ENCODE data around the gene CTNNA3. TPM values are rescaled to one million over a fixed set of nuclear protein-coding genes. Genes with fewer than 3 reads are reported as not detected.

The CTNNA3 gene
- polyA plus RNA-seq, 1 donor from 2014 or later: 0.14 TPM

- Histone ChIP-seq H3K27ac (ENCODE audit: low read length) (no peak overlapping the region), H3K79me2 (replicated peaks; ENCODE audit: insufficient read depth, low read length) (no peaks in the 10 kb centered on the region), H3K9me2 (ENCODE audit: insufficient read depth, low read length) (no peaks in the 10 kb centered on the region), H3K27me3 (ENCODE audit: insufficient read depth, low read depth, low read length) (no peaks in the 10 kb centered on the region), H2AFZ (ENCODE audit: low read depth, low read length) (no peak overlapping the region), H3K4me2 (ENCODE audit: low read length) (no peak overlapping the region), H3K9ac (ENCODE audit: low read length) (no peak overlapping the region), H4K20me1 (ENCODE audit: insufficient read depth) (no peaks in the 10 kb centered on the region), H3K9me3 (ENCODE audit: low read length) (peaks cover 4% of the 10 kb centered on the region), H3K4me3 (ENCODE audit: low read length) (no peak overlapping the region), H3K36me3 (ENCODE audit: insufficient read depth, low read length) (no peaks in the 10 kb centered on the region), H3F3A (ENCODE audit: insufficient read depth, low read length, poor library complexity, severe bottlenecking) (no peaks in the 10 kb centered on the region)
- TF ChIP-seq EP300 (conservative IDR thresholded peaks at IDR 0.05; ENCODE audit: poor library complexity, severe bottlenecking): no peak
- TF ChIP-seq MXI1 (conservative IDR thresholded peaks at IDR 0.05; ENCODE audit: poor library complexity, severe bottlenecking): no peak
- TF ChIP-seq EZH2 (IDR thresholded peaks at IDR 0.05; ENCODE audit: borderline replicate concordance, insufficient read depth, low read length, poor library complexity, severe bottlenecking): no peak
- TF ChIP-seq CTCF (IDR thresholded peaks at IDR 0.05; ENCODE audit: poor library complexity, severe bottlenecking): no peak
- TF ChIP-seq TAF1 (IDR thresholded peaks at IDR 0.05; ENCODE audit: low read depth): no peak
These were observed 1232.4 kb downstream of the CTNNA3 start for GRCh38 chr10:66463611-66464010.

- Histone ChIP-seq H3K27ac (ENCODE audit: low read length) (no peak overlapping the region), H3K4me3 (ENCODE audit: low read length) (no peak overlapping the region), H3K4me2 (ENCODE audit: low read length) (no peak overlapping the region), H3K27me3 (ENCODE audit: insufficient read depth, low read depth, low read length) (no peaks in the 10 kb centered on the region), H3K79me2 (replicated peaks; ENCODE audit: insufficient read depth, low read length) (no peaks in the 10 kb centered on the region), H3K9me2 (ENCODE audit: insufficient read depth, low read length) (no peaks in the 10 kb centered on the region), H3K9ac (ENCODE audit: low read length) (no peak overlapping the region), H3K9me3 (ENCODE audit: low read length) (peaks cover 8% of the 10 kb centered on the region), H3F3A (ENCODE audit: insufficient read depth, low read length, poor library complexity, severe bottlenecking) (no peaks in the 10 kb centered on the region), H3K36me3 (ENCODE audit: insufficient read depth, low read length) (no peaks in the 10 kb centered on the region), H4K20me1 (ENCODE audit: insufficient read depth) (no peaks in the 10 kb centered on the region), H2AFZ (ENCODE audit: low read depth, low read length) (no peak overlapping the region)
- TF ChIP-seq EP300 (conservative IDR thresholded peaks at IDR 0.05; ENCODE audit: poor library complexity, severe bottlenecking): no peak
- TF ChIP-seq EZH2 (IDR thresholded peaks at IDR 0.05; ENCODE audit: borderline replicate concordance, insufficient read depth, low read length, poor library complexity, severe bottlenecking): no peak
- no peak for TF ChIP-seq MXI1 (conservative IDR thresholded peaks at IDR 0.05; ENCODE audit: poor library complexity, severe bottlenecking)
- TF ChIP-seq POLR2AphosphoS5 (IDR thresholded peaks at IDR 0.05): no peak
- TF ChIP-seq TAF1 (IDR thresholded peaks at IDR 0.05; ENCODE audit: low read depth): no peak
- TF ChIP-seq SMC3 (conservative IDR thresholded peaks at IDR 0.05; ENCODE audit: poor library complexity): no peak
- no peak for TF ChIP-seq CTCF (IDR thresholded peaks at IDR 0.05; ENCODE audit: poor library complexity, severe bottlenecking)
- TF ChIP-seq REST (IDR thresholded peaks at IDR 0.05; ENCODE audit: borderline replicate concordance): no peak
- no peak for TF ChIP-seq RAD21 (conservative IDR thresholded peaks at IDR 0.05)
These were observed 1238.4 kb downstream of the CTNNA3 start for GRCh38 chr10:66457629-66458028.
